HAP-1 (cell line): ENCODE measurements around the gene SIM1.
A peak's percentile ranks its signal among the peaks of the same experiment; 100 is the strongest.

Experiments
- DNase-seq, 2 experiments: peaks; one replicate each; pipeline ENCODE4 v3.0.0-alpha.2; 2016 to 2020; ENCODE audit warnings: low spot score in 2 of 2
- H3K27me3 ChIP-seq: fragments of 250-450 bp; sonication (Bioruptor Pico); 2 replicates; pipeline ENCODE4 v1.5.1; 2020; ENCODE audit warnings: low read depth, mild to moderate bottlenecking, moderate library complexity
- H3K36me3 ChIP-seq: fragments of 250-450 bp; sonication (Bioruptor Pico); replicated peaks from 2 replicates; pipeline ENCODE4 v1.5.1; 2020; ENCODE audit warnings: mild to moderate bottlenecking
- H3K4me1 ChIP-seq: fragments of 250-450 bp; sonication (Bioruptor Pico); 2 replicates; pipeline ENCODE4 v1.5.1; 2020; ENCODE audit warnings: mild to moderate bottlenecking
- H3K4me3 ChIP-seq: fragments of 250-450 bp; sonication (Bioruptor Pico); 2 replicates; pipeline ENCODE4 v1.5.1; 2020; ENCODE audit warnings: mild to moderate bottlenecking, moderate library complexity
- H3K9me3 ChIP-seq: fragments of 250-450 bp; sonication (Bioruptor Pico); 2 replicates; pipeline ENCODE4 v1.5.1; 2020; ENCODE audit warnings: mild to moderate bottlenecking, moderate library complexity
- in situ Hi-C: fragments of 300-500 bp; cut with MboI; formaldehyde crosslinking; loops from 3 replicates; pipeline ENCODE4 v1.14.3; 2020; ENCODE audit warnings: low sequenced_read_pairs, inconsistent platforms, mixed read lengths

The SIM1 gene

DNA sequence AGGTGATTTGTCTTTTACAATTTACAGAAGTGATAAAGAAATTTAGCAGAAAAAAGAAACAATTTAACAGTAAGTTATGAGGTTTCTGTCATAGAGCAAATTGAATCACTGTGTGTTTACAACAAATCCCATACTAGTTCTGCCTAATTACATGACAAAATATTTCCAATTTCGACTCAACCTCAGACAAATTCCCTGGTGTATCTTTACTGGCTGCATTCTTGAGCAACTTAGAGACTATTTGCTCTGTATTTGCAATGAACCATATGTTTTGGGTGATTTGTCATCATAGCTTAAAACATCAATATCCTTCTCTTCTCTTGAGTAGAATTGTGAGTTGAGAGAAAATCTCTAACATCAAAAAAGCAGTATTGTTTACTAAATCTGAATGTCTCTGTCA is 128.7 kb downstream of the SIM1 start:
- no peaks in the 10 kb centered on the region for H3K27me3 ChIP-seq
- H3K36me3 ChIP-seq = no peaks in the 10 kb centered on the region
- H3K9me3 ChIP-seq = no peaks in the 10 kb centered on the region
- in situ Hi-C loops = no loop called here
- peak in 1 of 2 experiments; percentile 17 for DNase-seq
- H3K4me1 ChIP-seq = peaks cover 26% of the 10 kb centered on the region
- H3K4me3 ChIP-seq = no peak overlapping the region
